Embryonic facial prominence (tissue), 1 donor: ENCODE data around the gene SNX24.
"Not testable (repeated sequence)": the region's sequence is repeated elsewhere in the genome, so short reads cannot be mapped to it uniquely, and the experiment has no call there.

Experiments
- DNase-seq: peaks from one replicate; pipeline ENCODE4 v3.0.0-alpha.2; 2016; ENCODE audit errors: extremely low spot score

Gene SNX24

DNA sequence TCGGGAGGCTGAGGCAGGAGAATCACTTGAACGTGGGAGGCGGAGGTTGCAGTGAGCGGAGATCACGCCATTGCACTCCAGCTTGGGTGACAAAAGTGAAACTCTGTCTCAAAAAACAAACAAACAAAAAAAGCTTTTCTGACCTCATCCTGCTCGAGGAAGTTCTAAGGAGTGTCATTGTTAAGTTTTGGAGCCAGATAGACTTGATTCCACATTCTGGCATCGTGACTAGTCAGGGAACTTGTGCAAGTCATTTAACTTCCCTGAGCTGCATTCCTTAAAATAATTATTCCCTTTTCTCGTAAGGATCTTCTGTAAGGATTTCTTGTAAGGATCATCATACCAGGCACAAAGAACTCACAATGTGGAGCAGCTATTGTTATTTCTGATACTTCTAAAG lies 26.2 kb downstream of the SNX24 start:
- DNase-seq: no peak

- no peak for DNase-seq
Observed at GRCh38 chr5:122874179-122874875, 28.9 kb downstream of the SNX24 start.

DNA sequence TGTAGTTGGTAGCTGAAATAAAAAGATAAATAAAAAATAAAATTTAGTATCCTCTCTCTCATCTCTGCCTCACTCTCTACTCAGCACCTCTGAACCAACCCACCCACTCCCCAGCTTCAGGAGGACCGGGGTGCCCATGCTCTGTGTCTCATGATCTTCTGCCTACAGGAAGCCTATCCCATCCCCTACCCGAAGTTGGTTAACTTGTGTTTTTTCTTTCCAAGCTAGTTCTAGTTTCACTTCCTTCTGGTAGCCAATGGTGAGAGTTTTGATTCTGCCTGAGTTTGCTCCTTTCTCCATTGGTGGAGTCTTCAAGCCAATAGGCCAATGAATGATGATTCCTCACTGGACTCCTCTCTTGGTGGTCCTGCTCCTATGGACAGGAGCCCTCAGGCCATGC lies 32.1 kb downstream of the SNX24 start:
- no peak for DNase-seq

DNA sequence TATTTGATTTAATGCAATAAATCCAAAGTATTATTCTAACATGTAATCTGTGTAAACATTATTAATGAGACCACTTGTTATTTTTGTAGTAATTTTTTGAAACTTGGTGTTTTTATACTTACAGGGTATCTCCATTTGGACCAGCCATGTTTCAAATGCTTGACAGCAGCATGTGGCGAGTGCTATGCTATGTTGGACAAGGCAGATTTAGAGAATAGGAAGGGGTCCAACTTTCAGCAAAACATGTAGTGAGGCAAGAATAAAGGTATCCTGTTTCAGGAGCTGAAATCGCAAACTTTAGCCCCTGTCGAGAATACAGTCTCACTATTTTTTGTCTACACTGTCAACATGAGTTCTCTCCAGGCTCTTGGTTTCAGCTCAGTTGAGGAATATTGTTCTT lies 33.7 kb downstream of the SNX24 start:
- DNase-seq: no peak

GRCh38 chr5:122880170-122880689 lies 34.8 kb downstream of the SNX24 start:
- no peak for DNase-seq

DNA sequence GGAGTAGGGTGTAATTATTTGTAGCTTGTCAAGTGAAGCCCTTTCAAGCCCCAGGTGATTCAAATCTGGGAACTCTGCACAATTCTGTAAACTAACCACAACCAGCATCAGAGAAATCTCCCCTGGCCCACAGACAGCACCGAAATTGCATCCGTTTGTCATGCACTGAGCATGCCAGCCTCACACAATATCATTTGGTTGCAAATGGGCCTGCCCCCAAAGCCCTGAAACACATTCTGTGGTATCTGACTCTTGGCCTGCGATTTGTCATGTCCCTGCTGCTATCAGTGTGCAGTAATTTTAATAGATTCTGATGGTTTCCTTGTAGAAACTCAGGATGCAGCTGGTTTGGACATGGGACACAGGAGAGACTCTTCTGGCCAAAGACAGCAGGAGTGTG lies 35.3 kb downstream of the SNX24 start:
- no peak for DNase-seq

GRCh38 chr5:122882831-122883230 lies 37.4 kb downstream of the SNX24 start:
- DNase-seq: no peak

DNA sequence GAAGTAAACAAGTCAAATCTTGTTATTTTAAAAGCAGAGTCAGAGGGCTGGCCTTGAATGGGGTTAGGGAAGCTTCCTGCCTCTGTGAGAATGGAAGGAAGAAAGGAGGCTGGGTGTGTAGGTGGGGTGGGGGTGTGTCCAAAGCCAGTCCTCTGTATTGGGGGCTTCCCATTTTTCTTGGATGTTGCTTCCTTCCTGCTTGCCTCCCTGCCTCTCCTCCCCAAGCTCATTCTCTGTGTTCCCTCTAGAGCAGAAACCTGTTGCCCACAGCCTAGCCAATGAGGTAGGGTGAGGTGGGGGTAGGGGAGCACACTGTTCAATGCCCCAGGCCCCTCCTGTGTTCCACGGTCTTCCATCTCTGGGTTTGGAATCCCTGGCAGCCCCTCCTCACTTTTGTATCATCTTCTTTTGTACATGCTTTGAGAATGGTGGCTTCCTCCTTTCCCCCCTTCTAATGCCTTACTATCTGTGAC lies 39.7 kb downstream of the SNX24 start:
- no peak for DNase-seq

- no peak for DNase-seq
Observed at GRCh38 chr5:122885891-122886290, 40.5 kb downstream of the SNX24 start.

DNA sequence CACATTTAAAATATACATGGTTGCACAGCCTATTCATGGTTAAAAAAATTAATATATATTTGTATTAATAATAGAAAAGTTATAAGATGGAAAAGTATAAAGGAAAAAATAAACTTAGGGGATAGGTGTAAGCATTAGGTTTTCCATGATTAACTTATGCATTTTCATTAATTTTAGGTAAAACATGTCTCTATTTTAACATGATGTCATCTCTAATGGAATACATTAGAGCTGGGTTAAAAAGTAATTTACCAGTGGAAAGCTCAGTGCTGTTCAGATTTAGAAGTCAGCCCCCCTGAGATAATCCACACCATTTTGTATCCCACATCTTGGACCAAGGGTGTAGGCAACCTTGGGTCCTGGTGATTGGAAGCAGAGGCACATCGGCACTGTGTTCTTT lies 49.7 kb downstream of the SNX24 start:
- DNase-seq: no peak

- DNase-seq: no peak
Observed at GRCh38 chr5:122896598-122897282, 51.3 kb downstream of the SNX24 start.

- no peak for DNase-seq
Observed at GRCh38 chr5:122897283-122897602, 51.8 kb downstream of the SNX24 start.

GRCh38 chr5:122901346-122901745 lies 55.9 kb downstream of the SNX24 start:
- DNase-seq: no peak

DNA sequence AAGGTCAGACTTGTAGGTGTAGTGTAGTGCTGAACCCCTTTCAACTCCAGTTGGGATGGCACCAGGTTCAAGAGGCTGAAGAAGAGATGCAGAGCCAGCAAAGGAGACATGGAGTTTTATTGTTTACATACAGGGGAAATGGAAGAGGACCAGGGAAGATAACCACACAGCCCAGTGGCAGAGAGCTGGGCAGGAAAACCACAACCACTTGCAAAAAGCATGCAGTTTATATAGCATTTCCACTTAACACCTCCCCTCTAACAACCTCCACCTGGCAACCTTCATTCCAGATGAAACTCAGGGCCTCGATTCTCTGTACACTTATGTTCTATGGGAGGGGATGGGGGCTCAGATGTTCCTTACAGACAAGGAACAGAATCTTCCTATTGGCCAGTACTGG lies 56.9 kb downstream of the SNX24 start:
- DNase-seq: no peak

- DNase-seq: no peak
Observed at GRCh38 chr5:122906768-122907167, 61.4 kb downstream of the SNX24 start.

- DNase-seq: no peak
Observed at GRCh38 chr5:122907276-122907675, 61.9 kb downstream of the SNX24 start.

GRCh38 chr5:122908108-122908507 lies 62.7 kb downstream of the SNX24 start:
- DNase-seq: no peak

- no peak for DNase-seq
Observed at GRCh38 chr5:122908662-122909061, 63.2 kb downstream of the SNX24 start.

- no peak for DNase-seq
Observed at GRCh38 chr5:122909470-122910100, 64.2 kb downstream of the SNX24 start.

- DNase-seq: not testable (repeated sequence)
Observed at GRCh38 chr5:122913436-122913835, 68.0 kb downstream of the SNX24 start.

- DNase-seq: no peak
Observed at GRCh38 chr5:122915717-122916461, 70.5 kb downstream of the SNX24 start.

DNA sequence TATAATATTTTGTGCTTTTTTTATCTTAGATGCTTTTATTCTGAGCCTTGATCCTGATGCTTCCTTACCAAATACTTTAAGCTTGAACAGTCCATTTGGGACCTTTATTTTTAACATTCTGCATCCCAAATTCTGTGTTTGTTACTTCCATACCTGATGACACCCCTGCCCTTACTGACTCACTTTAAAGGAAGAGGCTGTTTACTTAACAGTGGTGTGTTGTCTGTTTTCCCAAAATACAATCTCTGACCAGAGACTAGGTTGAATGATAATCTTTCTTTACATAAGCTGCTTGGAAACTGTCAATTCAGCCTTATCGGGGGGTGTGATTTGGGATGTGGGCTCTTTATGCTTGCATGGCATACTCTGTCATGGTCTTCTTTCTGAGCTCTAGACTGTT lies 71.1 kb downstream of the SNX24 start:
- DNase-seq: no peak
